ENCODE measurements around the gene ATP6V1G1.
"Not testable (repeated sequence)": the region's sequence is repeated elsewhere in the genome, so short reads cannot be mapped to it uniquely, and the experiment has no call there.

Gene ATP6V1G1

DNA sequence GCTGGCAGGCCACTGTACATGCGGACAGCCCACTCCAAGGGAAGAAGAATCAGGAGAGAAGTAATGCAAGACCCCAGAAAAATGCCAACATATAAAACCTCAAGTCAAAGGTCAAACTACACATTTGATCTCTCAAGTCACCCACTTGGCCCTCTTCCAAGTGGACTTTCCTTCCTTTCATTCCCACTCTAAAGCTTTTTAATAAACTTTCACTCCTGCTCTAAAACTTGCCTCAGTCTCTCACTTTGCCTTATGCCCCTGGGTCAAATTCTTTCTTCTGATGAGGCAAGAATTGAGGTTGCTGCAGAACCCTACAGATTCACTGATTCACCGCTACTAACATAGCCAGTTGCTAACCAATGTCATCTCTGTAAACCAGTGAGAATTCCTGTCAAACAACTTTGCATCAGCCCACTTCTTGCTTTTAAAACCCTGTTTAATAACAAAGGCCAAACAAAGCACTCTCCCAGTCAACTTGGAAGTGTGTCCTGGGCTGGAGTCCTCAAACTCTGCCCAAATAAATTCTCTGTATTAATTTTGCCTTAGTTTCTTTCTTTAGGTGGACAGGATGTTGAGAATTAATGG lies 6.9 kb upstream of the ATP6V1G1 start:
- no peak for DNase-seq

DNA sequence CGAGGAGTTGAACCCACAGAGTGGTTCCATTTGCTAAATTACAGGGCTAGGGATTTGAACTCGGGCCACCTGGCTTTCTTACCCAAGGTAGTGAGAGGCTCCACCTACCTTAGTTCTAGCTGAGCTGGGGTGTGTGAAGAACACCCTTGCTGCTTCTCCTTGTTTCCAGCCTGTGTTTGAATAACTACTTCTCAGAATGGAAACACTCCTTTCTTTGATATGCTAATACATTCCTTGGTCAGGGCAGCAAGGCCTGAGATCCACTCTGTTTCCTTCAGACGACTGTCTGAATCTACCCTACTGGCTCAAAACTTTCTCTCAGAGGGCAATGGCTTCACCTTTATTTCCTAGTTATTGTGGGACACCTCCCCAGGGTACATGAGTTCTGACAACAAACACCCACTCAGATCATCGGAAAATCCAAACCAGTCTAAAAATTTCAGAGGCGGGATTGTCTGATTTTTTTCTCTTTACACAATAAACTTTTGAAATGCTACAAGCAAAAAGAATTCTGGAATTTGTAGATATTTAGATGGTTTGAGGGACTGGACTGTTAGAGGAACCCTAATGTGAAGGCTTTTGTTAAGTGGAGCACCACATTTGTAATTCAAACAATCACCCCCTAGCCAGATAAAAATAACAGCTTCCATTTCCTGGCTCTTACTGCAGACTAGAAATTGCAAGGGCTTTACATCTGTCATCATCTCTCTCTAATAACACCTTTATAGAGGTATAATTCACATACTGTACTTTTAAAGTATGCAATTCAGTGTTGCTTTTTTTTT lies 4.0 kb upstream of the ATP6V1G1 start:
- DNase-seq = no peak

GRCh38 chr9:114588210-114588609 lies 641 bp downstream of the ATP6V1G1 start:
- no peak for DNase-seq

- no peak for DNase-seq
These were observed 1.3 kb downstream of the ATP6V1G1 start for GRCh38 chr9:114588651-114589526.

GRCh38 chr9:114590328-114590727 lies 2.8 kb downstream of the ATP6V1G1 start:
- DNase-seq = no peak

DNA sequence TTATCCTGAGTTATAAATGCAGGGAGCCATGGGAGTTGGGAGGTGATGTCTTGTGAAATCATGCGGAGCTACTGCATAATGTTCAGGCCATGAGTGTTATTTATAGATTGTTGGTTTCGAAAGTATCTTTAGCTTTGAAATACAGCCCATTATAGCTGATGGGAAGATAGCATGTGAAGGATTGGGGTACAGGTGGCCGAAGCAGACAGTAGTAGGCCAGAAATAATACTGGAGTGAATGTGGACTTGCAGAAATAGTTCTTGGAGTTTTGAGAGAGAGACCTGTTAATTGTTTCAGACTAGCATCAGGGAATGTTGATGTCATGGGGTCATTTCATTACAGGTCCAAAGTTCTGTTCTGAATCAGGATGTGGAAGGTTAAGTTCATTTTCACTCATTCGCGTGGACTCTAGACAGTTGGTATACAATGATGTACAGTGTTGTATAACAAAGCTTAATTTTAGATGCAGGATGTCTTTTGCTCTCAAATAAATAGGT lies 3.8 kb downstream of the ATP6V1G1 start:
- no peak for DNase-seq

DNA sequence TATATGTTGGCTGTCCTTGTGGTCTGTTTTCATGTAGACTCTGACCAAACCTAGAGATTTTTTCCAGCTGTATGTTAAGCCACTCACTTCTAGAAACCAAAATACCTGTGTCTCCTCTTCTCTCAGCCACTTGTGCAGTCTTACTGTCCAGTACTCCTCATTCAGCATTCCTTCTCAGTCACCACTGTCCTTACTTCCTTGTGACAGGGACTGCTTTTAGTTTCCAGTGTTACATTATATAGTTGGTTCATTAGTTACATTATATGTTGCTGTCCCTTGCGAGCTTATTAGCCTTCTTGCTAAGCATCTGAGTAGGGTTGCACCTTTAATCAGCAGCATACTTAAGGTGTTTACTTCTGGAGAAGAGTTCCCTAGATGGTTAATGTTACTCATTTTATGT lies 4.3 kb downstream of the ATP6V1G1 start:
- DNase-seq = no peak

GRCh38 chr9:114592356-114592755 lies 4.8 kb downstream of the ATP6V1G1 start:
- DNase-seq = no peak

DNA sequence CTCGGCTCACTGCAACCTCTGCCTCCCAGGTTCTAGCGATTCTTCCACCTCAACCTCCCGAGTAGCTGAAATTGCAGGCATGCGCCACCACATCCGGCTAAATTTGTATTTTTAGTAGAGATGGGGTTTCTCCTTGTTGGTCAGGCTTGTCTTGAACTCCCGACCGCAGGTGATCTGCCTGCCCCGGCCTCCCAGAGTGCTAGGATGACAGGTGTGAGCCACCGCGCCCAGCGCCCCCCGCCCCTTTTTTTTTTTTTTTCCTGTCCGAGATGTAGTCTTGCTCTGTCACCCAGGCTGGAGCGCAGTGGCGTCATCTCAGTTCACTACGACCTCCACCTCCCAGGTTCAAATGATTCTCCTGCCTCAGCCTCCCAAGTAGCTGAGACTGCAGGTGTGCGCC lies 6.6 kb downstream of the ATP6V1G1 start:
- no peak for DNase-seq

DNA sequence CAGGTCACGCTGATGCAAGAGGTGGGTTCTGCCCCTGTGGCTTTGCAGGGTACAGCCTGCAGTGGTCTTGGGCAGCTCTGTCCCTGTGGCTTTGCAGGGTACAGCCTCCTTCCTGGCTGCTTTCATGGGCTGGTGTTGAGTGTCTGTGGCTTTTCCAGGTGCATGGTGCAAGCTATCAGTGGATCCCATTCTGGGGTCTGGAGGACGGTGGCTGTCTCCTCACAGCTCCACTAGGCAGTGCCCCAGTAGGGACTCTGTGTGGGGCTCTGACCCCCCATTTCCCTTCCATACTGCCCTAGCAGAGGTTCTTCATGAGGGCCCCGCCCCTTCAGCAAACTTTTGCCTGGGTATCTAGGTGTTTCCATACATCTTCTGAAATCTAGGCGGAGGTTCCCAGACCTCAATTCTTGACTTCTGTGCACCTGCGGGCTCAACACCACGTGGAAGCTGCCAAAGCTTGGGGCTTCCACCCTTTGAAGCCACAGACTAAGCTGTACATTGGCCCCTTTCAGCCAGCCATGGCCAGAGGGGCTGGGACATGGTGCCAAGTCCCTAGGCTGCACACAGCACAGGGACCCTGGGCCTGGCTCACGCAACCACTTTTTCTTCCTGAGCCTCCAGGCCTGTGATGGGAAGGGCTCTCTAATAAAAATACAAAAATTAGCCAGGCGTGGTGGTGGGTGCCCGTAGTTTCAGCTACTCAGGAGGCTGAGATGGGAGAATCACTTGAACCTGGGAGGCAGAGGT lies 13.1 kb downstream of the ATP6V1G1 start:
- not testable (repeated sequence) for DNase-seq

- not testable (repeated sequence) for DNase-seq
These were observed 14.2 kb downstream of the ATP6V1G1 start for GRCh38 chr9:114601787-114602186.

DNA sequence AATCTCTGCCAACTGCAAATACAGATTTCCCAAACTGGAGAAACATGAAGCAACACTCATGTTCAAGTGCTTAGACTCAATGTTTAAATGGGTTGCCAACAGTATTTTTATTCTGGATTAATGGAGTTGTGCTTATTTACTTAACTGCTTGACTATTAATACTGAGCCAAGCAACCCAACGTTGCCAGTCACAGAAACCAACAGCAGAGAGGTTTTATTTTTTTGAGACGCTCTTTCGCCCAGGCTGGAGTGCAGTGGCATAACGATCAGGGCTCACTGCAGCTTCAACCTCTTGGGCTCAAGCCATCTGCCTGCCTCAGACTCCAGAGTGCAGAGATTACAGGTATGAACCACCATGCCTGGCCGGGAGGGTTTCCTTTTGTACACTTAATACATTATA lies 15.1 kb downstream of the ATP6V1G1 start:
- DNase-seq = no peak

DNA sequence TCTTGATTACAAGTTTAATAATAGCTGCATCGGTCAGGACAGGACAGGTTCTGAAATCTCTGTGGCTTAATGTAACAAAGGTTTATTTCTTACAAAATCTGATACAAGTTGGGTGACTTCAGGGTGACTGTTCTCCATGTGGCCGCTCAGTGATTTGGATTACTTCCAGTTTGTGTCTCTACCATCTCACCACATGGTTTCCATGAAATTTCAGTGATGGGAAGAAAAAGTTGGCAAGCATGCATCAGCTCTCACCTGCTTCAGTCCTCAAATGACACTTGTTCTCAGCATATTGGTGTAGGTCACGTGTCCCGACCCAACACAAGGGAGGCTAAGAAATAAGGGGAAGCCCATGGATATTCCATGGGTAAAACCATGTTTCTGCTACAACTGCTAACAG lies 15.7 kb downstream of the ATP6V1G1 start:
- DNase-seq = no peak

GRCh38 chr9:114604989-114605388 lies 17.4 kb downstream of the ATP6V1G1 start:
- DNase-seq = no peak

GRCh38 chr9:114606068-114606467 lies 18.5 kb downstream of the ATP6V1G1 start:
- no peak for DNase-seq

DNA sequence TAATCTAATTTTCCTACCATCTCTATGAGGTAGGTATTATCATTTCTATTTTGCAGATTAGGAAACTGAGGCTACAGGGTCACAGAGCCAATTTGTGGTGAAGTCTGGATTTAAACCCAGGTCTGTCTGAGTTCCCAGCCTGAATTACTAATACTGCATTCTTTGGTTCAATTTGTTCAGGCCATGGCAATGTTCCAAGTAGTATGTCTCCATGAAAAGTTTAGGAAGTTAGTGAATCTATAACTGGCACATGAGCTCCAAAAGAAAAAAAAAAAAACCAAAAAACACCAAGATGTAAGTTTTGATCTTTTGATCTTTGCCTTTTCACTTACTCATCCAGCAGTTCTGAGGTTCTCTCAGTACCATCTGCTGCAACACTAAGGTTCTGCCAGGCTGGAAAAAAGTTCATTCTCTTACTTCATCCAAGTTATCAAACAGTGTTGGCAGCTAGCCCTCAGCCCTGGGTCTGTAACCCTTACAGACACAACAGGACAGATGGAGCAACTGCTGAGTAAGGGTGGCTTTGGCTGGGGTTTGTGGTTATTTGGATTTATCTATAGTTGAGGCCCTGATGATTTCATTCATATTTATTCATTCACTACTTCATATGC lies 19.1 kb downstream of the ATP6V1G1 start:
- DNase-seq = no peak

GRCh38 chr9:114607671-114608524 lies 20.3 kb downstream of the ATP6V1G1 start:
- no peak for DNase-seq

- no peak for DNase-seq
These were observed 20.9 kb downstream of the ATP6V1G1 start for GRCh38 chr9:114608525-114608796.

GRCh38 chr9:114611516-114612271 lies 24.1 kb downstream of the ATP6V1G1 start:
- DNase-seq = peak; percentile 47

- no peak for DNase-seq
These were observed 24.8 kb downstream of the ATP6V1G1 start for GRCh38 chr9:114612272-114612923.
